H1 (cell line): ENCODE measurements around the gene BEST2. TPM values are rescaled to one million over a fixed set of nuclear protein-coding genes. Genes with fewer than 3 reads are reported as not detected.

Source experiments
- PHF8 ChIP-seq: fragments of 200-600 bp; sonication (generic); conservative IDR thresholded peaks from 2 replicates; pipeline ENCODE4 v1.7.1; 2012; ENCODE audit warnings: low read depth, mild to moderate bottlenecking, inconsistent platforms, low read length, moderate library complexity
- SP2 ChIP-seq: IDR thresholded peaks from 2 replicates; pipeline ENCODE4 v1.6.1; 2012; ENCODE audit warnings: mild to moderate bottlenecking, low read length, inconsistent platforms
- TAF1 ChIP-seq: IDR thresholded peaks from 2 replicates; pipeline ENCODE4 v1.6.1; 2011; ENCODE audit warnings: mild to moderate bottlenecking, low read depth, low read length
- polyA plus RNA-seq, 7 experiments: library from polyadenylated mRNA; depleted of rRNA in 3 of 7; stranded (reverse) in 5 of 7; unstranded in 2 of 7; fragments of >200 nt in 5 of 7; fragments of 200-250 nt in 2 of 7; gene quantifications; 1 replicate in 5 of 7; 2 replicates in 1 of 7; 4 replicates in 1 of 7; pipeline versions ENCODE4 v1.2.1 to v1.2.3, GENCODE V29; 2011 to 2013; ENCODE audit warnings: missing spikeins in 2 of 7, mixed read lengths in 2 of 7
- total RNA-seq: library from RNA; stranded (reverse); fragmentation: NEBNext Ultra II Directional; extraction: Animal tissue kit (Norgen Biotek cat#: 25700); gene quantifications from 2 replicates; pipeline ENCODE4 v1.2.1, GENCODE V29; 2021

BEST2 gene
- total and polyA plus RNA-seq, 2 of the 8 experiments (the other 6 are each of a cell fraction or from before 2014, with no cell fraction given) = 4.6 to 7.3 TPM

DNA sequence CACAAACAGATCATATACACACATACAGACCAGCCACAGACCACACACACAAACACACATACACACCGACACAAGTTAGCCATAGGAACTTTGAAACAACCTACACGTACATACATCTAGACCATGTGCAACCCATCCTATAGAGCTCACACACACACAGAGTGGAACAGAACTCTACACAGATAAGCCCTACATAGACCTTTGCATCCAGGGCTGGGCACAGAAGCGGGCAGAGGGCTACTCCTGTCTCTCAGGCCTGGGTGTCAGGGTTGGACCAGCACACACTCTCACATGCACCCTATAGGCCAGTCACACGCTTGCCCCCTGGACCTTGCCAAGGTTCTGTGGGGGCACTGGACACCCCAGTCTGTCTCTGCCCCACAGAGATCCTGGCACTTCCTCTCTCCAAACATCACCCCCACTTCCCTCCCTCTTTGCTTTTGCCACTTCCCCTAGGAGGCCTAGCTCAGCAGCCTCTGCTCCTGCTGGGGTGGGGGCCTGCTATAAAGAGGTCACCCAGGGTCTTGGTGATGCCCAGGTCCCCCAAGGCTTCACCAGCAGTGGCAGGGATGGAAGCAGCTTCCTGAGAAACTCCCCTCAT is 33.9 kb downstream of the BEST2 start (continued):
- no peak for TF ChIP-seq TAF1
- no peak for TF ChIP-seq SP2
- TF ChIP-seq PHF8 = no peak
